NOMO-1 treated with dmso at 0.1 percent for 144 hours (cell line): Measurements from ENCODE around the gene ABLIM2.
"Not testable (repeated sequence)": the region's sequence is repeated elsewhere in the genome, so short reads cannot be mapped to it uniquely, and the experiment has no call there.

ENCODE experiments used
- DNase-seq: peaks from one replicate; lab custom pipeline; 2025; ENCODE audit not compliant: unreplicated experiment; lab: John Stamatoyannopoulos, UW

The ABLIM2 gene

DNA sequence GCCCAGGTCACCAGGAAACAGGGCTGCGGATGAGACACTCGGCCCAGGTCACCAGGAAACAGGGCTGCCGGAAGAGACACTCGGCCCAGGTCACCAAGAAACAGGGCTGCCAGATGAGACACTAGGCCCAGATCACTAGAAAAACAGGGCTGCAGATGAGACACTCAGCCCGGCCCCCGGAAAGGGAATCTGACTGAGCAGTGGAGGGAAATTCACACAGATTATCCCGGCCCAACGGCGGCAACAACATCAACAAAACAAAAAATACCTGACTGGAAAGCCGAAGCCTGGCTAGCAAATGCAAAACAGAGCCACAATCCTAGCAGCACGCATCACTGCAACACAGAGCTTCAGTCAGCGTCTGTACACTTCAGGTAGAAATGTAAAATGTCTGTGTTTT is 239.6 kb downstream of the ABLIM2 start:
- no peak for DNase-seq

DNA sequence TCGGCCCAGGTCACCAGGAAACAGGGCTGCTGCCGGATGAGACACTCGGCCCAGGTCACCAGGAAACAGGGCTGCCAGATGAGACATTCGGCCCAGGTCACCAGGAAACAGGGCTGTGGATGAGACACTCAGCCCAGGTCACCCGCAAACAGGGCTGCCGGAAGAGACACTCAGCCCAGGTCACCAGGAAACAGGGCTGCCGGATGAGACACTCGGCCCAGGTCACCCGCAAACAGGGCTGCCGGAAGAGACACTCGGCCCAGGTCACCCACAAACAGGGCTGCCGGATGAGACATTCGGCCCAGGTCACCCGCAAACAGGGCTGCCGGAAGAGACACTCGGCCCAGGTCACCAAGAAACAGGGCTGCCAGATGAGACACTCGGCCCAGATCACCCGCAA is 240.4 kb downstream of the ABLIM2 start:
- not testable (repeated sequence) for DNase-seq

DNA sequence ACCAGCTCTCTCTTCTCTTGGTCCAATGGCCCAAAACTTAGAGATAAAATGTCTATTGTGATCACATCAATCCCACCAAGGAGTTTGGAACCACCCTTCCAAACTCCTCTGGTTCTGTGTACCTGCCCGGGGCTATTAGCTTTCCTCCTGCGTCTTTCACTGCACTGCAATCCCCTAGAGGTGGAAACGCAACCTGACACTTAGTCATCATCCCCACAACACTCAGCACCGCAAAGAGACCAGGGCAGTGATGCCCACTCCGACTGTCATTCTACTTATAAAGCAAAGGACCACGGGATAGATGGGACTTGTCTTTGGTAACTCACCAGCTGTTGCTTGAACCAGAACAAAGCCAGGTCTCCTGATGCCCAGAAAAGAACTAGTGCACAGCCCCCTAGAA is 240.9 kb downstream of the ABLIM2 start:
- no peak for DNase-seq

DNA sequence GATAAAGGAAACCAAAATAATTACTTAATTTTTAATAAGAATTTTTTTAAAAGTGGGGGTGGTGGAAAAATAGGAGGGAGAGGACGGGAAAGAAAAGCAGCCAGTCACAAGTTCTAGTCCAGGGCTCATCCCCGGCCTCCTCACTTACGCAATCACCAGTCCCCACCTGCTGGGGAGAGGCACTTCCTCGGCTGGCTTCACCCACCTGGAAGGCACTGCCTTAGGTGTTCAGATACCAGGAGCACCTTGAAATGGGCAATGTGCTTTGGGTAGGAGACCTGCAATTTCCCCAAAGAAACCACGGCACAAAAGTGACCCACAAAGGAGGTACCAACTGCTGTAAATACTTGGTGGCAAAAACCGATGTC is 242.8 kb downstream of the ABLIM2 start:
- DNase-seq = no peak
